Fibroblast of pulmonary artery (primary cell): Measurements from ENCODE around the gene RALGPS2.
"Not testable (repeated sequence)": the region's sequence is repeated elsewhere in the genome, so short reads cannot be mapped to it uniquely, and the experiment has no call there.

Experiments used
- DNase-seq: peaks from one replicate; pipeline ENCODE4 v3.0.0-alpha.2; 2010; ENCODE audit warnings: low read depth
- H3K4me3 ChIP-seq: replicated peaks from 2 replicates; pipeline ENCODE4 v1.5.1; 2011; ENCODE audit warnings: low read depth, mild to moderate bottlenecking, control low read depth, low read length, moderate library complexity
- TF ChIP-seq, protein P1 (sequence below): IDR thresholded peaks from 2 replicates; pipeline ENCODE4 v1.5.1; 2011; ENCODE audit warnings: mild to moderate bottlenecking, control low read depth, low read length, inconsistent platforms; ENCODE audit errors: missing control alignments

RALGPS2 gene

DNA sequence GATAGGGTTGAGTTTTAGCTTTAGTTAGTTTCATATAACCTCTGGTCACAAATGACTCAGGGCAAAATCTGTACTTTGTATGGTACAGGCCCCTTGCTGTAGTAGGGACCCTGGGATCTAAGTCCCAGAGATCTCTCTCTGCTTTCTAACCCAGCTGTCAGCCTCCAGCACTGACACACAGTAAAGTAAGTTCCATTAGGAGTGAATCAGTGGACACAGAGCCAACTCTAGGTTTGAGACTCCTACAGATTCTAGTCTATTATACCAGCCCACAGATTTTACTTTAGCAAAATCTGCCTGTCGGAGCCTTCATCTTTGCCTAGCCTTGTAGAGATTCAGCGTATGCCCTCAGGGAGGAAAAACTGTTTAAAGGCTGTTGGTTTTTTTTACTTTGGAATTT lies 93.4 kb downstream of the RALGPS2 start:
- DNase-seq = peak; percentile 31
- H3K4me3 ChIP-seq = no peak overlapping the region
- TF ChIP-seq, protein P1, sequence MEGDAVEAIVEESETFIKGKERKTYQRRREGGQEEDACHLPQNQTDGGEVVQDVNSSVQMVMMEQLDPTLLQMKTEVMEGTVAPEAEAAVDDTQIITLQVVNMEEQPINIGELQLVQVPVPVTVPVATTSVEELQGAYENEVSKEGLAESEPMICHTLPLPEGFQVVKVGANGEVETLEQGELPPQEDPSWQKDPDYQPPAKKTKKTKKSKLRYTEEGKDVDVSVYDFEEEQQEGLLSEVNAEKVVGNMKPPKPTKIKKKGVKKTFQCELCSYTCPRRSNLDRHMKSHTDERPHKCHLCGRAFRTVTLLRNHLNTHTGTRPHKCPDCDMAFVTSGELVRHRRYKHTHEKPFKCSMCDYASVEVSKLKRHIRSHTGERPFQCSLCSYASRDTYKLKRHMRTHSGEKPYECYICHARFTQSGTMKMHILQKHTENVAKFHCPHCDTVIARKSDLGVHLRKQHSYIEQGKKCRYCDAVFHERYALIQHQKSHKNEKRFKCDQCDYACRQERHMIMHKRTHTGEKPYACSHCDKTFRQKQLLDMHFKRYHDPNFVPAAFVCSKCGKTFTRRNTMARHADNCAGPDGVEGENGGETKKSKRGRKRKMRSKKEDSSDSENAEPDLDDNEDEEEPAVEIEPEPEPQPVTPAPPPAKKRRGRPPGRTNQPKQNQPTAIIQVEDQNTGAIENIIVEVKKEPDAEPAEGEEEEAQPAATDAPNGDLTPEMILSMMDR = no peak

- no peak overlapping the region for H3K4me3 ChIP-seq
- no peak for DNase-seq
- TF ChIP-seq, protein P1 = no peak
These were observed 94.1 kb downstream of the RALGPS2 start for GRCh38 chr1:178819123-178819522.

- no peak for DNase-seq
- TF ChIP-seq, protein P1 = no peak
These were observed 96.3 kb downstream of the RALGPS2 start for GRCh38 chr1:178821134-178821866.

DNA sequence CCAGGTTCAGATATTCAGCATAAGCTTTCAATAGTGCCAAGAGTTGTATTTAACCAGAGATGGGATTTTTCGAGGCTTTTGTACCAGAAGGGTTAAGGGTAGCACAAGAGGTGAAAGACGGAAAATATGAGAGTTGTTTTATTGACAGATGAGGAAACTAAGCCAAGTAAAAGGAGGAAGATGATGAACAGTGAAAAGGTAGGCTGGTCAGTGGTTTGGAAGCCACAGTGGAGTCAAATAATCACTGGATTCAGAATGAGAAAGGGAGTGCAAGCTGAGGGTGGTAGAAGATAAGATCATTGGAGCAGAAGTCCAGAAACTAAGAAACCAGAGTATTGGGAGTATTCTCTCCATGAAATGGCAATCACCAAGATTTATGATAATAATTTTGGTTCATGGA lies 100.1 kb downstream of the RALGPS2 start:
- H3K4me3 ChIP-seq = no peak overlapping the region
- DNase-seq = no peak
- TF ChIP-seq, protein P1 = no peak

More at GRCh38 chr1:178821134-178821866, 96.3 kb downstream of the RALGPS2 start:
- no peak overlapping the region for H3K4me3 ChIP-seq

DNA sequence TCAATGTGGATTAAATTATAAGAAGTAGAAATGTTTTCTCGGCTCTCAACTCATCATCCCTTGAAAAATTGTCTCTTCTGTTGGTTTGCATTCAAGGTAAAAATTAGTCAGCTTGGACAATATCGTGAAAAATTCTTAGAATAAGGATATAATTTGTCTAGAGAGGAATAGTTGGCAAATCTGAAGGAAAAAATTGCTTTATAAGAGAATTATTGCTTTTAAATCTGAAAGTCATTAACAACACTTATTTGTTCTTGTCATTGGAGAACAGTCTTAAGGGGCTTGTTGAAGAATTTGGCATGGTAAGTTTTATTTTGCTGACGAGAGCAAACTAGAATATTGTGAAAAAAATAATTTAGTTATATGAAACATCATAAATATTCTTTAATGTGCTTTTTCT lies 119.4 kb downstream of the RALGPS2 start:
- DNase-seq = no peak
- H3K4me3 ChIP-seq = no peak overlapping the region
- TF ChIP-seq, protein P1 = no peak

- DNase-seq = no peak
- no peak overlapping the region for H3K4me3 ChIP-seq
- TF ChIP-seq, protein P1 = no peak
These were observed 121.3 kb downstream of the RALGPS2 start for GRCh38 chr1:178846306-178846705.

GRCh38 chr1:178847396-178847849 lies 122.4 kb downstream of the RALGPS2 start:
- TF ChIP-seq, protein P1 = no peak
- peak; percentile 69 for DNase-seq
- no peak overlapping the region for H3K4me3 ChIP-seq

DNA sequence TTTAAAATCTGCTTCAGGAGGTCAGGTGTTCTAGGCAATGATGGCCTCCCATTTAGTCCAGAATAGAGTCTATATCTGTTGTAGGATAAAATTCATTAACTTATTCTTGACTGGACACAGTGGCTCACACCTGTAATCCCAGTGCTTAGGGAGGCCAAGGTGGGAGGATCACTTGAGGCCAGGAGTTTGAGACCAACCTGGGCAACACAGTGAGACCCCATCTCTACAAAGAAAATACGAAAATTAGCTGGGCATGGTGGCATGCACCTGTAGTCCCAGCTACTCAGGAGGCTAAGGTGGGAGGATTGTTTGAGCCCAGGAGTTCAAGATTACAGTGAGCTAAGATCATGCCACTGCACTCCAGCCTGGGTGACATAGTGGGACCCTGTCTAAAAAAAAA lies 122.9 kb downstream of the RALGPS2 start:
- not testable (repeated sequence) for H3K4me3 ChIP-seq, DNase-seq
